ENCODE measurements around the gene IRF3. TPM values are rescaled to one million over a fixed set of nuclear protein-coding genes. Genes with fewer than 3 reads are reported as not detected.

Gene IRF3
- total RNA-seq, 1 donor from 2014 or later = 73.8 TPM

DNA sequence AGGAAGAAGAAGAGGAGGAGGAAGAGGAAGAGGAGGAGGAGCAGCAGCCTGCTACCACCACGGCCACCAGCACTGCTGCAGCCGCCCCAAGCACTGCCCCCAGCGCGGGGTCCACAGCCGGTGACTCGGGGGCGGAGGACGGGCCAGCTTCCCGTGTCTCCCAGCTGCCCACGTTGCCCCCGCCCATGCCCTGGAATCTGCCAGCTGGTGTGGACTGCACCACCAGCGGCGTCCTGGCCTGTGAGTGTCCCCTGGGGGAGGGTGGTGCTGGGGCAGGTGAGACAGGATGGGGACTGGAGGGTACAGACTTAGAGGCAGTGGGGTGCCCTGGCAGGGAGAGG lies 12.2 kb downstream of the IRF3 start:
- H3K4me3 ChIP-seq (ENCODE audit: low read depth, low read length) = no peak overlapping the region
- TF ChIP-seq, protein P1, sequence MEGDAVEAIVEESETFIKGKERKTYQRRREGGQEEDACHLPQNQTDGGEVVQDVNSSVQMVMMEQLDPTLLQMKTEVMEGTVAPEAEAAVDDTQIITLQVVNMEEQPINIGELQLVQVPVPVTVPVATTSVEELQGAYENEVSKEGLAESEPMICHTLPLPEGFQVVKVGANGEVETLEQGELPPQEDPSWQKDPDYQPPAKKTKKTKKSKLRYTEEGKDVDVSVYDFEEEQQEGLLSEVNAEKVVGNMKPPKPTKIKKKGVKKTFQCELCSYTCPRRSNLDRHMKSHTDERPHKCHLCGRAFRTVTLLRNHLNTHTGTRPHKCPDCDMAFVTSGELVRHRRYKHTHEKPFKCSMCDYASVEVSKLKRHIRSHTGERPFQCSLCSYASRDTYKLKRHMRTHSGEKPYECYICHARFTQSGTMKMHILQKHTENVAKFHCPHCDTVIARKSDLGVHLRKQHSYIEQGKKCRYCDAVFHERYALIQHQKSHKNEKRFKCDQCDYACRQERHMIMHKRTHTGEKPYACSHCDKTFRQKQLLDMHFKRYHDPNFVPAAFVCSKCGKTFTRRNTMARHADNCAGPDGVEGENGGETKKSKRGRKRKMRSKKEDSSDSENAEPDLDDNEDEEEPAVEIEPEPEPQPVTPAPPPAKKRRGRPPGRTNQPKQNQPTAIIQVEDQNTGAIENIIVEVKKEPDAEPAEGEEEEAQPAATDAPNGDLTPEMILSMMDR (conservative IDR thresholded peaks at IDR 0.05; ENCODE audit: low read depth, low read length) = no peak
- no peak for DNase-seq (ENCODE audit: low read depth)

DNA sequence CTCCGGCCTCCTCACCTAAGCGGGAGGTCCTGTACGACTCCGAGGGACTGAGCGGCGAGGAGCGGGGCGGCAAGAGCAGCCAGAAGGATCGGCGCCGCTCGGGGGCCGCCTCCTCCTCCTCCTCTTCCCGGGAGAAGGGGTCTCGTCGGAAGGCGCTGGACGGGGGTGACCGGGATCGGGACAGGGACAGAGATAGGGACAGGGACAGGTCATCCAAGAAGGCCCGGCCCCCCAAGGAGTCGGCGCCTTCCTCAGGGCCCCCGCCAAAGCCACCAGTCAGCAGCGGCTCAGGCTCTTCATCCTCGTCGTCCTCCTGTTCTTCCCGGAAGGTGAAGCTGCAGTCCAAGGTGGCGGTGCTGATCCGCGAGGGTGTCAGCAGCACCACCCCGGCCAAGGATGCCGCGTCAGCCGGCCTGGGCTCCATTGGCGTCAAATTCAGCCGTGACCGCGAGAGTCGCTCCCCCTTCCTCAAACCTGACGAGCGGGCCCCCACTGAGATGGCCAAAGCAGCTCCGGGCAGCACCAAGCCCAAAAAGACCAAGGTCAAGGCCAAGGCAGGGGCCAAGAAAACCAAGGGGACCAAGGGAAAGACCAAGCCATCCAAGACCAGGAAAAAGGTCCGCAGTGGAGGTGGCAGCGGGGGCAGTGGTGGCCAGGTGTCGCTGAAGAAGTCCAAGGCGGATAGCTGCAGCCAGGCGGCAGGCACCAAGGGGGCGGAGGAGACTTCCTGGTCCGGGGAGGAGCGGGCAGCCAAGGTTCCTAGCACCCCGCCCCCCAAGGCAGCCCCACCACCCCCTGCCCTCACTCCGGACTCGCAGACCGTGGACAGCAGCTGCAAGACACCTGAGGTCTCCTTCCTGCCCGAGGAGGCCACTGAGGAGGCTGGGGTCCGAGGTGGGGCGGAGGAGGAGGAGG lies 12.8 kb downstream of the IRF3 start:
- no peak overlapping the region for H3K4me3 ChIP-seq (ENCODE audit: low read depth, low read length)
- TF ChIP-seq, protein P1 (conservative IDR thresholded peaks at IDR 0.05; ENCODE audit: low read depth, low read length) = no peak
- no peak for DNase-seq (ENCODE audit: low read depth)

DNA sequence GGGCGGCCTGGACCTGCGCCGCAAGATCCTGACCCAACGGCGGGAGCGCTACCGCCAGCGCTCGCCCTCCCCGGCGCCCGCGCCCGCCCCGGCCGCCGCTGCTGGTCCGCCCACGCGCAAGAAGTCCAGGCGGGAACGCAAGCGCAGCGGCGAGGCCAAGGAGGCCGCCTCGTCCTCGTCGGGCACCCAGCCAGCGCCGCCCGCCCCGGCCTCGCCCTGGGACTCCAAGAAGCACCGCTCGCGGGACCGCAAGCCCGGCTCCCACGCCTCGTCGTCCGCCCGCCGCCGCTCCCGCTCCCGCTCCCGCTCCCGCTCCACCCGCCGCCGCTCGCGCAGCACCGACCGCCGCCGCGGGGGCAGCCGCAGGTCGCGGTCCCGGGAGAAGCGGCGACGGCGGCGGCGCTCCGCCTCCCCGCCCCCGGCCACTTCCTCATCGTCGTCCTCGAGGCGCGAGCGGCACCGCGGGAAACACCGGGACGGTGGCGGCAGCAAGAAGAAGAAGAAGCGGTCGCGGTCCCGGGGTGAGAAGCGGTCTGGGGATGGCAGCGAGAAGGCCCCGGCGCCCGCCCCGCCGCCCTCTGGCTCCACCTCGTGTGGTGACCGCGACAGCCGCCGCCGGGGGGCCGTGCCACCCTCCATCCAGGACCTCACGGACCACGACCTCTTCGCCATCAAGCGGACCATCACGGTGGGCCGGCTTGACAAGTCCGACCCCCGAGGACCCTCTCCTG lies 13.7 kb downstream of the IRF3 start:
- no peak overlapping the region for H3K4me3 ChIP-seq (ENCODE audit: low read depth, low read length)
- TF ChIP-seq, protein P1 (conservative IDR thresholded peaks at IDR 0.05; ENCODE audit: low read depth, low read length) = no peak
- no peak for DNase-seq (ENCODE audit: low read depth)

DNA sequence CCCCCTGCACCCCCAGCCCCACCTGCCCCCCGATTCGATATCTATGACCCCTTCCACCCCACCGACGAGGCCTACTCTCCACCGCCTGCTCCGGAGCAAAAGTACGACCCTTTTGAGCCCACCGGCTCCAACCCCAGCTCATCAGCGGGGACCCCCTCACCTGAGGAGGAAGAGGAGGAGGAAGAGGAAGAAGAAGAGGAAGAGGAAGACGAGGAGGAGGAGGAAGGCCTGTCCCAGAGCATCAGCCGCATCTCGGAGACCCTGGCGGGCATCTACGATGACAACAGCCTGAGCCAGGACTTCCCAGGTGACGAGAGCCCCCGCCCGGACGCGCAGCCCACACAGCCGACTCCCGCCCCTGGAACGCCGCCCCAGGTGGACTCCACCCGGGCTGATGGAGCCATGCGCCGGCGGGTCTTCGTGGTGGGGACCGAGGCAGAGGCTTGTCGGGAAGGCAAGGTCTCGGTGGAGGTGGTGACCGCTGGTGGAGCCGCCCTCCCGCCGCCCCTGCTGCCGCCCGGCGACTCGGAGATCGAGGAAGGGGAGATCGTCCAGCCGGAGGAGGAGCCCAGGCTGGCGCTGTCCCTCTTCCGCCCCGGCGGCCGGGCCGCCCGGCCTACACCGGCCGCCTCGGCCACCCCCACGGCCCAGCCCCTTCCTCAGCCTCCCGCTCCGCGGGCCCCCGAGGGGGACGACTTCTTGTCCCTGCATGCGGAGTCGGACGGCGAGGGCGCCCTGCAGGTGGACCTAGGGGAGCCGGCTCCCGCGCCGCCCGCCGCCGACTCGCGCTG lies 14.4 kb downstream of the IRF3 start:
- H3K4me3 ChIP-seq (ENCODE audit: low read depth, low read length) = no peak overlapping the region
- DNase-seq (ENCODE audit: low read depth) = no peak
- TF ChIP-seq, protein P1 (conservative IDR thresholded peaks at IDR 0.05; ENCODE audit: low read depth, low read length) = no peak

DNA sequence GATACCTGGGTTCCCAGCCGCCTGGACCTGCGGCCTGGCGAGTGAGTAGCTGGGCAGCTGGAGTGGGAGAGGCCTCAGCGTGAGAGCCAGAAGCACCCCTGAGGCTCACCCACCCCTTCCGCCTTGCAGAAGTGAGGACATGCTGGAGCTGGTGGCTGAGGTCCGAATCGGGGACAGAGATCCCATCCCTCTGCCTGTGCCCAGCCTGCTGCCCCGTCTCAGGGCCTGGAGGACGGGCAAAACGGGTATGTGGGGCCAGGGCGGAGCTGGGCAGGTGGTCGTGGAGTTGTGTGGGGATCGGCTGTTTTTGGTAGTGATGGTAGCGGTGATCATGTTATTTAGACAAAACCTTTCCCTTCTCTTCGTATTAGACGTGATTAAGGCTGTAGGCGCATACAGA lies 19.1 kb downstream of the IRF3 start:
- no peak for DNase-seq (ENCODE audit: low read depth)
- TF ChIP-seq, protein P1 (conservative IDR thresholded peaks at IDR 0.05; ENCODE audit: low read depth, low read length) = no peak
- H3K4me3 ChIP-seq (ENCODE audit: low read depth, low read length) = no peak overlapping the region

DNA sequence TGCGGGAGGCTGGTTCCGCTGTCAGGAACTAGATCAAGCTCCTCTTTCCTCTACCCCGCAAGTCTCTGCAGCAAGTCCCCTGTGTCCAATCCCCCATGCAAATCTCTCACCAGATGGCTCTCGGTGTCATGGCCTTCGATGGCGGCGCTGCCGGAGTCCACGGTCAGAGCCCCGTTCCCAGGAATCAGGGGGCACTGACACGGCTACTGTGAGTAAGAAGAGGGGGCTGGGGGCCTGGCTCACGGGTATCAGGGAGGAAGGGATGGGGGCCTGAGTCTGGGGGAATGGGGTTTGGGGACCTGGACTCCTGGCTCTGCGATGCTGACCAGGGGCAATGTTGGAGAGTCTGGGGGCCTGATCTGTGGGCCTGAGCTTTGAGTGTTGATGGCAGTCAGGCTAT lies 19.7 kb downstream of the IRF3 start:
- no peak overlapping the region for H3K4me3 ChIP-seq (ENCODE audit: low read depth, low read length)
- no peak for DNase-seq (ENCODE audit: low read depth)
- TF ChIP-seq, protein P1 (conservative IDR thresholded peaks at IDR 0.05; ENCODE audit: low read depth, low read length) = no peak
